ENCODE measurements around the gene TBATA. TPM values are rescaled to one million over a fixed set of nuclear protein-coding genes. Genes with fewer than 3 reads are reported as not detected.
A peak's percentile ranks its signal among the peaks of the same experiment; 100 is the strongest.

TBATA gene, protein sequence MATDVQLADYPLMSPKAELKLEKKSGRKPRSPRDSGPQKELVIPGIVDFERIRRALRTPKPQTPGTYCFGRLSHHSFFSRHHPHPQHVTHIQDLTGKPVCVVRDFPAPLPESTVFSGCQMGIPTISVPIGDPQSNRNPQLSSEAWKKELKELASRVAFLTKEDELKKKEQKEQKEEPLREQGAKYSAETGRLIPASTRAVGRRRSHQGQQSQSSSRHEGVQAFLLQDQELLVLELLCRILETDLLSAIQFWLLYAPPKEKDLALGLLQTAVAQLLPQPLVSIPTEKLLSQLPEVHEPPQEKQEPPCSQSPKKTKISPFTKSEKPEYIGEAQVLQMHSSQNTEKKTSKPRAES
- total RNA-seq: not detected

DNA sequence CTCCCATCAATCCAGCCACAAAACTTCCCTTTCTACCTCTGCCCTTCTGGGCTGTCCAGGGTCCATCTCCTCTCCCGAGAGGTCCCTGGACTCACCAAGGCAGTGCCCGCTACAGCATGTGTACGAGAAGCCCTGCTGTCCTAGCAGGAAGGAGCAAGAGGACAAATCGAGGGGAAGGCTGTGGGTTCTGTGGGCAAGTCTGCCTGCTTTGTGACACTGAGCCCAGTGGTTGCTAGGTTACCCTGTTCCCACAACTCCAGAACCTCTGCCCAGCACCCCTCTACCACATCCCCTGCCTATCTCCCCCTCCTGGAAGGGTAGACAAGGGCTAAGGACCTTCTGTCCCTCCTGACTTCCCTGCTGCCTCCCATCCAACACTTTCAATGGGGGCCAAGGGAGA lies at the start of gene TBATA:
TBATA (minus strand) TSS at position 188 of the 400 bp plus-strand sequence. CDS start 1,998 bp downstream, outside the sequence.
- H3K9me3 Mint-ChIP-seq: no peaks in the 10 kb centered on the region
- no peak for ATAC-seq (replicated peaks)
- H3K36me3 Mint-ChIP-seq (ENCODE audit: low read depth): no peaks in the 10 kb centered on the region
- H3K4me3 Mint-ChIP-seq: no peak within 1 kb of the TSS
- H3K27me3 Mint-ChIP-seq: peaks cover 6% of the 10 kb centered on the region
- H3K4me1 Mint-ChIP-seq: peaks cover 8% of the 10 kb centered on the region
- H3K27ac Mint-ChIP-seq: no peak within 1 kb of the TSS

DNA sequence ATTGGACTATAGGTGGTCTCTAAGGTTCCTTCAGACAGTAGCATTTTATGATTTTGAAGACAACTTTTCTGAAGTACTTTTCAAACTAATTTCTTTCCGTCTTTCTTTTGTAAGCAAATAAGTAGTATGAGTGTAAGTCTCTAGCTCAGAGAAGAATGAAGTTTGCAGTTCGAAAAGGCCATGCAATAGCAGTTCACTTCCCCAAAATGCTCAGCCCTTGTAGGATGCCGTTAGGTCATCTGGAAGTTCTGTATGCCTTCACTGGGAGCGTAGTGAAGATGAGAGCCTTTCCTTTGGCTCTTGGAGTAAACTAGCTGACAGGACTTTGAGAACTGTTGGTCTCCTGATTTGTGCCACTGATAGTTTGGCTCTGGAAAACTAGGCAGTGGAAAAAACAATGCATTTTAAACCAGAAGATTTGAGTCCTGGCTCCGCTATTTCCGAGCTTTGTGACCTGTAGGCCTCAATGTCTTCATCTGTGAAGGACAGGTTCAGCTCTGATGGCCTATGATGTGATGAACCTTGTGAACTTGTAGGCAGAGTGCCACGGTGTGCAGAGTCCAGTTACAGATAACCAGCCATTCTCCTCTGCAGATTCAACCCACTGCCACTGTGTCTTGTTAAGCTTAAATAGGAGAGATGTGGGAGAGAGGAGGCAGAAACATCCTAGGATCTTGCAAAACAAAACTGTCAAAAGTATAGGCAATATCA lies 49.4 kb upstream of the TBATA start:
- no peak for ATAC-seq (replicated peaks)
- H3K36me3 Mint-ChIP-seq (ENCODE audit: low read depth): peaks cover 69% of the 10 kb centered on the region
- peak overlapping the region; percentile 84 for H3K27ac Mint-ChIP-seq
- H3K9me3 Mint-ChIP-seq: no peaks in the 10 kb centered on the region
- H3K4me1 Mint-ChIP-seq: peaks cover 50% of the 10 kb centered on the region
- no peaks in the 10 kb centered on the region for H3K27me3 Mint-ChIP-seq
- H3K4me3 Mint-ChIP-seq: peak overlapping the region; percentile 62

- Mint-ChIP-seq H3K4me1 (peaks cover 50% of the 10 kb centered on the region), H3K9me3 (no peaks in the 10 kb centered on the region), H3K27ac (peak overlapping the region; percentile 84), H3K36me3 (ENCODE audit: low read depth) (peaks cover 74% of the 10 kb centered on the region), H3K4me3 (peak overlapping the region; percentile 62), H3K27me3 (no peaks in the 10 kb centered on the region)
- ATAC-seq (replicated peaks): no peak
Measured at GRCh38 chr10:70834021-70834420, 48.8 kb upstream of the TBATA start.

GRCh38 chr10:70833601-70834000 lies 48.4 kb upstream of the TBATA start:
- H3K4me3 Mint-ChIP-seq: peak overlapping the region; percentile 62
- no peak for ATAC-seq (replicated peaks)
- no peaks in the 10 kb centered on the region for H3K27me3 Mint-ChIP-seq
- H3K4me1 Mint-ChIP-seq: peaks cover 50% of the 10 kb centered on the region
- no peaks in the 10 kb centered on the region for H3K9me3 Mint-ChIP-seq
- H3K36me3 Mint-ChIP-seq (ENCODE audit: low read depth): peaks cover 78% of the 10 kb centered on the region
- H3K27ac Mint-ChIP-seq: peak overlapping the region; percentile 84

DNA sequence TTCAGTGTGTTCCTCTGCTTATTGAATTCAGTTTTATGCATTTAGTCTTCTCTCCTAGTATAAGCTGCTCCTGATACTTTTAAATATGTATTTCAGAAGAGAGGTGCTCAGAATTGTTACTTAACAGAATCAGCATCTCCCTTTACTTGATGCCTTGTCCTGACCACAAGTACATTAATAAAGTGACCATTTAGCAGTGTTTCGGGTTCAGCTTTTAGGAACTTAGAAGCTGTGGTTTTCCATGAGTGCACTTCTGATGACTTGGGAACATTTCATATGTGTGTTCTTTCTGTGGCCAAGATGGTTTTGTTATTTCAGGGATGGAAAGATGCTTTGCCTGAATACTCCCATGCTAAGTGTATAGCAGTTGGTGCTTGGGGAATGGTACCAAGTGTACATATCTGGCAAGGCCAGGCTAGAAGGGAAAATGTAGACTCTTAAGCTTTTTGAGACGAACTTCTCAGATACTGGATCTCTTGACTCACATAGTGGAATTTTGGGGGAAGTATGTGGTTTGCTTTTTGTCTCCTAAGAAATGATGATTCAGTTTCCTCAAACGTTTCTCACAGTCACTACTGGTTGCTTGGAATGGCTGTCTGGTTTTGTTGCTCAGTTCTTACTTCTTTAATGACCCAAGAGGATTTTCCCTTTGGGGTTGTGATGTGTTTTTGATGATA lies 47.8 kb upstream of the TBATA start:
- peaks cover 50% of the 10 kb centered on the region for H3K4me1 Mint-ChIP-seq
- peak overlapping the region; percentile 62 for H3K4me3 Mint-ChIP-seq

GRCh38 chr10:70832221-70832620 lies 47.0 kb upstream of the TBATA start:
- no peak for ATAC-seq (replicated peaks)
- Mint-ChIP-seq H3K36me3 (ENCODE audit: low read depth) (peaks cover 73% of the 10 kb centered on the region), H3K9me3 (no peaks in the 10 kb centered on the region), H3K27me3 (no peaks in the 10 kb centered on the region), H3K27ac (peak overlapping the region; percentile 84), H3K4me3 (peak overlapping the region; percentile 62), H3K4me1 (peaks cover 53% of the 10 kb centered on the region)

More for the DNA sequence above, 47.8 kb upstream of the TBATA start:
- peak overlapping the region; percentile 84 for H3K27ac Mint-ChIP-seq
- no peaks in the 10 kb centered on the region for H3K9me3 Mint-ChIP-seq
- peak; percentile 85 for ATAC-seq (replicated peaks)
- peaks cover 74% of the 10 kb centered on the region for H3K36me3 Mint-ChIP-seq (ENCODE audit: low read depth)
- no peaks in the 10 kb centered on the region for H3K27me3 Mint-ChIP-seq

GRCh38 chr10:70830164-70830563 lies 45.0 kb upstream of the TBATA start:
- H3K9me3 Mint-ChIP-seq: no peaks in the 10 kb centered on the region
- H3K4me3 Mint-ChIP-seq: no peak overlapping the region
- H3K36me3 Mint-ChIP-seq (ENCODE audit: low read depth): peaks cover 81% of the 10 kb centered on the region
- H3K4me1 Mint-ChIP-seq: peaks cover 53% of the 10 kb centered on the region
- no peak for ATAC-seq (replicated peaks)
- H3K27me3 Mint-ChIP-seq: no peaks in the 10 kb centered on the region
- H3K27ac Mint-ChIP-seq: peak overlapping the region; percentile 22

GRCh38 chr10:70829543-70829942 lies 44.4 kb upstream of the TBATA start:
- peaks cover 51% of the 10 kb centered on the region for H3K4me1 Mint-ChIP-seq

DNA sequence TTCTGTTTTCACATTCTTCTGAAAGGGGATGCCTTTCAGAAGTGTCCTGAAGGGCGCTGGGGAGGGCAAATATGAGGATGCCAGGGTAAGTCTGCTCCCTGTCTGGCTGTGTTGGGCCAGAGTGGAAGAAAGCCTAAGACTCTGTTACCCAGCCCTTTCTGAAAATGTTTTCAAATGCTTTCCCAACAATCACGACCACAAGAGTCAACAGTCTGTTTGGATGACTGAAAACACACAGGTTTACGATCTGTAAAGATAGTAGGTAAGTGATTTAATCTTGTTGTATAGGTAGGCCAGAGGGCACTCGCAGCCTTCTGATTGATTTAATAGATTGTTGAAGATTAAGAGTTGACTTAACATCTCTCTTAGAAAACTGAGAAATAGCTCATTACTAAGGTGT lies 43.7 kb upstream of the TBATA start:
- no peak for ATAC-seq (replicated peaks)
- H3K27ac Mint-ChIP-seq: no peak overlapping the region
- peaks cover 81% of the 10 kb centered on the region for H3K36me3 Mint-ChIP-seq (ENCODE audit: low read depth)

More at GRCh38 chr10:70829543-70829942, 44.4 kb upstream of the TBATA start:
- no peak for ATAC-seq (replicated peaks)
- H3K36me3 Mint-ChIP-seq (ENCODE audit: low read depth): peaks cover 81% of the 10 kb centered on the region
- no peaks in the 10 kb centered on the region for H3K27me3 Mint-ChIP-seq
- H3K9me3 Mint-ChIP-seq: no peaks in the 10 kb centered on the region
- H3K27ac Mint-ChIP-seq: no peak overlapping the region
- peak overlapping the region; percentile 17 for H3K4me3 Mint-ChIP-seq

GRCh38 chr10:70827086-70827757 lies 42.0 kb upstream of the TBATA start:
- Mint-ChIP-seq H3K36me3 (ENCODE audit: low read depth) (peaks cover 77% of the 10 kb centered on the region), H3K27ac (peak overlapping the region; percentile 13), H3K4me1 (peaks cover 32% of the 10 kb centered on the region), H3K4me3 (peak overlapping the region; percentile 21), H3K9me3 (no peaks in the 10 kb centered on the region), H3K27me3 (no peaks in the 10 kb centered on the region)
- ATAC-seq (replicated peaks): peak; percentile 53

More for the DNA sequence above, 43.7 kb upstream of the TBATA start:
- no peaks in the 10 kb centered on the region for H3K9me3 Mint-ChIP-seq
- no peaks in the 10 kb centered on the region for H3K27me3 Mint-ChIP-seq
- H3K4me1 Mint-ChIP-seq: peaks cover 45% of the 10 kb centered on the region
- H3K4me3 Mint-ChIP-seq: no peak overlapping the region

- H3K9me3 Mint-ChIP-seq: no peaks in the 10 kb centered on the region
- H3K4me1 Mint-ChIP-seq: peaks cover 48% of the 10 kb centered on the region
- peak overlapping the region; percentile 82 for H3K27ac Mint-ChIP-seq
- no peak for ATAC-seq (replicated peaks)
- peaks cover 91% of the 10 kb centered on the region for H3K36me3 Mint-ChIP-seq (ENCODE audit: low read depth)
- H3K4me3 Mint-ChIP-seq: peak overlapping the region; percentile 96
- H3K27me3 Mint-ChIP-seq: no peaks in the 10 kb centered on the region
Measured at GRCh38 chr10:70822076-70822820, 37.1 kb upstream of the TBATA start.

DNA sequence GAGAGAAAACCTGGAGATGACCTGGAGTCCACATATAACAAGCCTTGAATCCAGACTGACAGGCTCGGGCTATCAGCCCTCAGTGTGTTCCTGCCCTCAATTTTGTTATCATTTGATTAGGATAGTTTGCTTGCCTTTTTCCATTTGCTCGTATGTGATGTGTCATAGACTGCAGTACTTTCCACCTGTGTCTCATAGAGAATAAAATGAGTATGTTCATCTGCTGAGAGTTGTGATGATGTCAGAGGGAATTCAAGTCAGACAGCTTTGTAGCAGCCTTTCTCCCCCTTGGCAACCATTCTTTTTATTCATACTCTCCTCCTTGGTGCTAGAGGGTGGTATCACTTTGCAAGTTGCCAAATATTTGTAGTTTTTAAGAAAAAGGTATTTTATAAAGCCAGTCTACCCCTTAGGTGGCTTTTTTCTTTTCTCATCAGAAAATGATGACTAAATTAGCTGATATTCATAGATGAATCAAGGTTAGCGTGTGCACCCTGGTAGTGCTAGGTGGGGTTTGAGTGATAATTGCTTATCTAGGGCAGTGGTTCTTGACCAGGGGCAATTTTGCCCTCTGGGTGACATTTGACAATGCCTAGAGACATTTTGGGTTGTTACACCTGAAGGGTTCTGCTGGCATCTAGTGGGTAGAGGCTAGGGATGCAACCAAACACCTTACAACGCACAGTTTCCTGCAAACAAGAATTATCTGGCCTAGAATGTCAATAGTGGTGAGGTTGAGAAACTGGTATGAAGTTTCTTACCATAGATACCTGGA lies 36.0 kb upstream of the TBATA start:
- no peaks in the 10 kb centered on the region for H3K9me3 Mint-ChIP-seq
- ATAC-seq (replicated peaks): peak; percentile 93
- peak overlapping the region; percentile 96 for H3K4me3 Mint-ChIP-seq
- peaks cover 44% of the 10 kb centered on the region for H3K4me1 Mint-ChIP-seq
- peaks cover 92% of the 10 kb centered on the region for H3K36me3 Mint-ChIP-seq (ENCODE audit: low read depth)
- H3K27ac Mint-ChIP-seq: peak overlapping the region; percentile 82
- H3K27me3 Mint-ChIP-seq: no peaks in the 10 kb centered on the region
